Esophagus muscularis mucosa (tissue), 4 donors: Measurements from ENCODE around the gene LRRC8E. TPM values are rescaled to one million over a fixed set of nuclear protein-coding genes. Genes with fewer than 3 reads are reported as not detected.
A peak's percentile ranks its signal among the peaks of the same experiment; 100 is the strongest.

ENCODE experiments used
- DNase-seq: peaks from one replicate; pipeline ENCODE4 v3.0.0-alpha.2; 2017; ENCODE audit errors: extremely low spot score
- H3K27ac ChIP-seq, 4 donors: fragments of 200-600 bp; sonication (generic); replicated peaks in 1 of 4; 1 replicate in 3 of 4; 2 replicates in 1 of 4; pipeline ENCODE4 v1.5.1; 2016 to 2019; ENCODE audit warnings: mild to moderate bottlenecking in 1 of 4
- H3K27me3 ChIP-seq, 4 donors: fragments of 200-600 bp; sonication (generic); one replicate each; pipeline versions ENCODE4 v1.5.1 to v1.6.0; 2016 to 2019
- H3K36me3 ChIP-seq, 4 donors: fragments of 200-600 bp; sonication (generic); one replicate each; pipeline ENCODE4 v1.5.1; 2016 to 2019
- H3K4me1 ChIP-seq, 4 donors: fragments of 200-600 bp; sonication (generic); one replicate each; pipeline ENCODE4 v1.5.1; 2016 to 2019
- H3K4me3 ChIP-seq, 4 donors: fragments of 200-600 bp; sonication (generic); 1 replicate in 2 of 4; 2 replicates in 2 of 4; pipeline ENCODE4 v1.5.1; 2016 to 2019; ENCODE audit warnings: mild to moderate bottlenecking in 4 of 4, moderate library complexity in 1 of 4
- H3K9me3 ChIP-seq, 4 donors: fragments of 200-600 bp; sonication (generic); 1 replicate in 3 of 4; 2 replicates in 1 of 4; pipeline ENCODE4 v1.5.1; 2016 to 2019
- EP300 ChIP-seq: sonication (generic); formaldehyde crosslinking; IDR thresholded peaks from one replicate; pipeline ENCODE4 v1.6.1; 2017; ENCODE audit warnings: antibody characterized with exemption
- POLR2A ChIP-seq: fragments of 450-650 bp; IDR thresholded peaks from one replicate; pipeline ENCODE4 v1.6.1; 2017; ENCODE audit warnings: antibody characterized with exemption, moderate library complexity, mild to moderate bottlenecking, low read depth
- POLR2AphosphoS5 ChIP-seq, 2 donors: sonication (generic); formaldehyde crosslinking; IDR thresholded peaks; one replicate each; pipeline ENCODE4 v1.6.1; 2017; ENCODE audit warnings: antibody characterized with exemption in 2 of 2
- WGBS: methylation state at CpG from one replicate; pipeline ENCODE4 v1.1.5; 2018; 5-methylcytosine and 5-hydroxymethylcytosine counted together
- intact Hi-C: fragments of 100-400 bp; cut with DNase I; formaldehyde crosslinking; loops from one replicate; pipeline ENCODE4 v1.15.1; 2023
- total RNA-seq, 4 donors: library from RNA; depleted of rRNA; stranded (reverse); fragments of >200 nt; gene quantifications; one replicate each; pipeline versions ENCODE4 v1.1.0 to v1.2.1, GENCODE V29; 2016
- TF ChIP-seq, protein P1 (sequence below), 3 experiments: fragments of 200-600 bp in 2 of 3; fragments of 450-650 bp in 1 of 3; sonication (generic) in 2 of 3; IDR thresholded peaks; one replicate each; pipeline ENCODE4 v1.5.1; 2017 to 2019; ENCODE audit warnings: antibody characterized with exemption in 3 of 3, mild to moderate bottlenecking in 2 of 3, moderate library complexity in 1 of 3

Gene LRRC8E
- total RNA-seq, 4 donors from 2014 or later = 0.33 to 1.0 (median 0.46) TPM; not detected in 1

DNA sequence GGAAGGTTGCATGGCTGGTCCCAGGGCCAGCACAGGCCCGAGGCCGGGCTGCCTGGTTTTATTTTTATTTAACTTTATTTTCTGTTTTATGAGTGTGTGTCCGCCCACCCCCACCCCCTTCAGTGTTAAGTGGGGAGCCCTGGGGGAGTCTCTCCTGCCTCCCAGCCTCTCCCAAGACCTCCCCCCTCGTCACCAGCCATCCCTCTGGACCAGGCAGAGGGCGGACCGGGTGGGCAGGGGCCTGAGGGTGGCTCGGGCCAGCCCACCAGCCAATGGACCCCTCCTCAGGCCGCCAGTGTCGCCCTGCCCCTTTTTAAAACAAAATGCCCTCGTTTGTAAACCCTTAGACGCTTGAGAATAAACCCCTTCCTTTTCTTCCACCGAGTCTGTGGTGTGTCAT is 25.8 kb downstream of the LRRC8E start:
- Histone ChIP-seq H3K9me3 (no peaks in the 10 kb centered on the region), H3K36me3 (peaks cover 37 to 45% (median 43%) of the 10 kb centered on the region in 4 donors), H3K4me1 (peaks cover 27 to 44% (median 37%) of the 10 kb centered on the region in 4 donors), H3K27ac (no peak overlapping the region), H3K27me3 (peaks cover 11 to 51% (median 28%) of the 10 kb centered on the region in 4 donors), H3K4me3 (no peak overlapping the region)
- intact Hi-C loops = no loop called here
- DNase-seq = no peak
- TF ChIP-seq, protein P1, sequence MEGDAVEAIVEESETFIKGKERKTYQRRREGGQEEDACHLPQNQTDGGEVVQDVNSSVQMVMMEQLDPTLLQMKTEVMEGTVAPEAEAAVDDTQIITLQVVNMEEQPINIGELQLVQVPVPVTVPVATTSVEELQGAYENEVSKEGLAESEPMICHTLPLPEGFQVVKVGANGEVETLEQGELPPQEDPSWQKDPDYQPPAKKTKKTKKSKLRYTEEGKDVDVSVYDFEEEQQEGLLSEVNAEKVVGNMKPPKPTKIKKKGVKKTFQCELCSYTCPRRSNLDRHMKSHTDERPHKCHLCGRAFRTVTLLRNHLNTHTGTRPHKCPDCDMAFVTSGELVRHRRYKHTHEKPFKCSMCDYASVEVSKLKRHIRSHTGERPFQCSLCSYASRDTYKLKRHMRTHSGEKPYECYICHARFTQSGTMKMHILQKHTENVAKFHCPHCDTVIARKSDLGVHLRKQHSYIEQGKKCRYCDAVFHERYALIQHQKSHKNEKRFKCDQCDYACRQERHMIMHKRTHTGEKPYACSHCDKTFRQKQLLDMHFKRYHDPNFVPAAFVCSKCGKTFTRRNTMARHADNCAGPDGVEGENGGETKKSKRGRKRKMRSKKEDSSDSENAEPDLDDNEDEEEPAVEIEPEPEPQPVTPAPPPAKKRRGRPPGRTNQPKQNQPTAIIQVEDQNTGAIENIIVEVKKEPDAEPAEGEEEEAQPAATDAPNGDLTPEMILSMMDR (IDR thresholded peaks at IDR 0.05) = no peak
- TF ChIP-seq POLR2AphosphoS5 (IDR thresholded peaks at IDR 0.05) = no peak
- TF ChIP-seq POLR2A = no peak
- TF ChIP-seq EP300 = no peak
- WGBS = 57% methylated on average over 11 of the region's 12 CpGs

DNA sequence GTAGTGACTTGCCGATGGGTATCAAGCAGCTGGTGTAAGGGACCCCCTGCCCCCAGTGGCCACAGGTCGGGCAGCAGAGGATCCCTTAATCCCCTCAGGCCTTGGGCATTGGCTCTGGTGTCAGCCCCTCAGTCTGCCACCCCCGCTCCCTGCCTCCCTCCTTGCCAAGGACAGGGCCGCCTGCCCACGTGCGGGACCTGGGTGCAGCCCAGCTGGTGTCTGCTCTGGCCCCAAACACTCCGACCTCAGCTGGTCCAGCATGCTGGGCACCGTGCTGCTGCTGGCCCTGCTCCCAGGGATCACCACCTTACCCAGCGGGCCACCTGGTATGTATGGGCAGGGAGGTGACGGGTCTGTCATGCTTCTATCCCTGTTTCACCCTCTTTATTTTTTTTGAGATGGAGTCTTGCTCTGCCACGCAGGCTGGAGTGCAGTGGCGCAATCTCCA is 26.3 kb downstream of the LRRC8E start, which contains the start of gene TGFBR3L:
Gene TGFBR3L, plus strand, starts transcription at position 233 of the 448 bp plus-strand sequence.
- intact Hi-C loops = no loop called here
- H3K36me3 ChIP-seq = peaks cover 33 to 40% (median 38%) of the 10 kb centered on the region in 4 donors
- peaks cover 24 to 46% (median 42%) of the 10 kb centered on the region in 4 donors for H3K4me1 ChIP-seq
- no peak within 1 kb of the TSS for H3K4me3 ChIP-seq
- TF ChIP-seq, protein P1 (IDR thresholded peaks at IDR 0.05) = no peak
- TF ChIP-seq POLR2AphosphoS5 (IDR thresholded peaks at IDR 0.05) (peak in 1 of 2 donors; percentile 8), EP300 (no peak)
- no peak for DNase-seq
- WGBS = 72% methylated on average over 11 of the region's 12 CpGs
- no peaks in the 10 kb centered on the region for H3K9me3 ChIP-seq
- H3K27ac ChIP-seq = no peak within 1 kb of the TSS
- H3K27me3 ChIP-seq = peaks cover 11 to 56% (median 28%) of the 10 kb centered on the region in 4 donors

DNA sequence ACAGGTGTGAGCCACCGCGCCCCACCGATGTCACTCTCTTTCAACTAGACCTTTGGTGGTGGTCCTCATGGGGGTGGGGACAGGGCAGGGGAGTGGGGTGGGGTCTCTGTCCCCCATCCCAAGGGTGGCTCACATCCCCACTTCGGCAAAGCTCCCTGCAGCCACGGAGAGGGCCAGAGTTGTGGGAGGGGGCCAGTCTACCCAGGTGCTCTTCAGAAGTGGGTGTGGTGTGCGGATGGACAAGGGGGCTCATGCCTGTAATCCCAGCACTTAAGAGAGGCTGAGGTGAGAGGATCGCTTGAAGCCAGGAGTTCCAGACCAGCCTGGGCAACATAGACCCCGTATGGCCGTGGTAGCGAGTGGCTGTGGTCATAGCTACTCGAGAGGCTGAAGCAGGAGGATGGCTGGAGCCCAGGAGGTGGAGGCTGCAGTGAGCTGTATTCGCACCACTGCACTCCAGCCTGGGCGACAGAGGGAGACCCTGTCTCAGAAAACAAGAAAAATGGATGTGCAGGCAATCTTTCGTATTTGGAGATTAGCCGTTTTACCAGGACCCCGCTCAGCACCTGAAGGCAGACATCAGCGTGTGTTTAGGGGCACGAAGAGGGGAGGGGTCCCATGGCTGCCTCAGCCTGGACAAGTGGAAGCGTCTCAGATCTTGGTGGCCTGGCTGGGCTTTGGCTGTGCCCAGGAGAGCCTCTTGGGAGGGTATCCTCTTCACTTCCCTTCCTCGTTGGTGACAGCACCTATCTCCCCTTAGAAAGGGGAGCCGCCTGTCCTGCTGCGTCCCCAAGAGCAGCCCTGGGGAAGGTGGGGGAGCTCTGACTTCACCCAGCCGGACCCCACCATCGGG is 27.2 kb downstream of the LRRC8E start:
- H3K9me3 ChIP-seq = no peaks in the 10 kb centered on the region
- WGBS = 55% methylated on average over 16 of the region's 24 CpGs
- peak in 1 of 2 donors; percentile 19 for TF ChIP-seq POLR2AphosphoS5 (IDR thresholded peaks at IDR 0.05)
- TF ChIP-seq, protein P1 (IDR thresholded peaks at IDR 0.05) = no peak
- peaks cover 25 to 31% (median 29%) of the 10 kb centered on the region in 4 donors for H3K36me3 ChIP-seq
- peak overlapping the region; percentile 46 to 62 (median 54) for H3K4me3 ChIP-seq
- no peak overlapping the region for H3K27ac ChIP-seq
- intact Hi-C loops = no loop called here
- peaks cover 24 to 51% (median 47%) of the 10 kb centered on the region in 4 donors for H3K4me1 ChIP-seq
- peaks cover 11 to 59% (median 28%) of the 10 kb centered on the region in 4 donors for H3K27me3 ChIP-seq
- no peak for DNase-seq

DNA sequence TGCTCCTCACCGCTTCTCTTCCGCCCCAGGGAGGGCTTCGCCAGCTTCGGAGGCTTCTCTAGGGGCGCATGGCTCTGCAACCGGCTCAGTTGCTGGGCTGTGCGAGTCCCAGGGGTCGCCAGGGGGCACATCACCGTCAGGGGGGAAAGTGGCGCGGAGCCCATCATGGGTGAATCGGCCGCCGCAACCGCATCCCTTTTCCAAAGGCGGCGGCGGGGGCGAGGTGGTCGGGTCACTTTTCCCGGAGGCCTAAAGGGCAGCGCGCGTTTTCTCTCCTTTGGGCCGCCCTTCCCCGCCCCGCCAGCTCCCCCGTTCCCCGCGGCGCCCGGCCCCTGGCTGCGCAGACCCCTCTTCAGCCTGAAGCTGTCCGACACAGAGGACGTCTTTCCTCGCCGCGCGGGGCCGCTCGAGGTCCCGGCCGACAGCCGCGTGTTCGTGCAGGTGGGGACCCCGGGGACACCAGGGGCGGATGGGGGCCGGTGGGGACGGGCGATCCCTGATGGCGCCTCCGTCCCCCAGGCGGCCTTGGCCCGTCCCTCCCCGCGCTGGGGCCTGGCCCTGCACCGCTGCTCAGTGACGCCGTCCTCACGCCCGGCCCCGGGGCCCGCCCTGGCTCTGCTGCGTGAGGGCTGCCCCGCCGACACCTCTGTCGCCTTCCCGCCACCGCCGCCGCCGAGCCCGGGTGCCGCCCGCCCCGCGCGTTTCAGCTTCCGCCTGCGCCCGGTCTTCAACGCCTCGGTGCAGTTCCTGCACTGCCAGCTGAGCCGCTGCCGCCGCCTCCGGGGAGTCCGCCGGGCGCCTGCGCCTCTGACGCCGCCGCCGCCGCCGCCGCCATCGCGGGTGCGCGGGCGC is 28.0 kb downstream of the LRRC8E start:
- 2% methylated on average over 18 of the region's 104 CpGs for WGBS
- TF ChIP-seq EP300 (no peak), POLR2A (no peak), POLR2AphosphoS5 (IDR thresholded peaks at IDR 0.05) (no peak)
- TF ChIP-seq, protein P1 (IDR thresholded peaks at IDR 0.05) = no peak
- intact Hi-C loops = no loop called here
- H3K27ac ChIP-seq = peak overlapping the region; percentile 69 to 96 (median 89)
- H3K4me1 ChIP-seq = peaks cover 28 to 56% (median 52%) of the 10 kb centered on the region in 4 donors
- H3K9me3 ChIP-seq = no peaks in the 10 kb centered on the region
- peak overlapping the region; percentile 46 to 62 (median 54) for H3K4me3 ChIP-seq
- H3K27me3 ChIP-seq = peaks cover 11 to 59% (median 28%) of the 10 kb centered on the region in 4 donors
- DNase-seq = no peak
- H3K36me3 ChIP-seq = peaks cover 16 to 23% (median 21%) of the 10 kb centered on the region in 4 donors
